Stimulated activated CD8-positive, alpha-beta memory T cell treated with anti-CD3 and anti-CD28 coated beads, Interleukin-2, amount 100 ng/mL, for 1 hour (primary cell): Measurements from ENCODE around the gene ADAM8.
"Not testable (repeated sequence)": the region's sequence is repeated elsewhere in the genome, so short reads cannot be mapped to it uniquely, and the experiment has no call there.

Source experiments
- DNase-seq, 2 donors: peaks; one replicate each; pipeline ENCODE4 v3.0.0-alpha.2; 2020; ENCODE audit warnings: low read depth in 2 of 2

ADAM8 gene

DNA sequence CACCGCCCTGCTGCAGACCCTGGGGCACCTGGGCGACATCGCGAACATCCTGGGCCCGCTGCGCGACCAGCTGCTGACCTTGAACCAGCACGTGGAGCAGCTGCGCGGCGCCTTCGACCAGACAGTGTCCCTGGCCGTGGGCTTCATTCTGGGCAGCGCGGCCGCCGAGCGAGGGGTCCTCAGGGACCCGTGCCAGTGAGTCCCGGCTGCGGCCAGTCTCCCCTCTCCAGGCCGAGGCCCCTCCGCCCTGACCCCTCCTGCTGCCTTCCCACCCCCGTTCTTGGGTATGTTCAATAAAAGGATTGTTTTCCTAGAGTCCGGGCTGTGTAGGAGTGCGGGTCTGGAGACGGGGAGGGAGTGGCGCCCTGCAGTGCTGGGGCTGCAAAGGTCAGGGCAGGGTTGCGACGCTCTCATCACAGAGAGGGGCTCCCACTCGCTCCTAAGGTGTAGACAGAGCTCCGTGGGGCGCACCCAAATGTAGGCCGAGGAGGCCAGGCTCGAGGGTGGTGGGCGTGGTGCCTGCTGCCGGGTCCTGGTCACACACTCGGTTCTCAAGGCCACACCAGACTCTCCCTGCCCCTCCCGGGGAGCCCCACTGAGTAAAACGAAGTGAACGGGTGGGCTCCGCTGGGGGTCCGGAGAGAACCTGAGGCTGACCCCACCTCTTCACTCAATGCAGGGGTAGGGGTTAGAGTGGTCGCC lies 45.3 kb downstream of the ADAM8 start:
- DNase-seq: no peak

DNA sequence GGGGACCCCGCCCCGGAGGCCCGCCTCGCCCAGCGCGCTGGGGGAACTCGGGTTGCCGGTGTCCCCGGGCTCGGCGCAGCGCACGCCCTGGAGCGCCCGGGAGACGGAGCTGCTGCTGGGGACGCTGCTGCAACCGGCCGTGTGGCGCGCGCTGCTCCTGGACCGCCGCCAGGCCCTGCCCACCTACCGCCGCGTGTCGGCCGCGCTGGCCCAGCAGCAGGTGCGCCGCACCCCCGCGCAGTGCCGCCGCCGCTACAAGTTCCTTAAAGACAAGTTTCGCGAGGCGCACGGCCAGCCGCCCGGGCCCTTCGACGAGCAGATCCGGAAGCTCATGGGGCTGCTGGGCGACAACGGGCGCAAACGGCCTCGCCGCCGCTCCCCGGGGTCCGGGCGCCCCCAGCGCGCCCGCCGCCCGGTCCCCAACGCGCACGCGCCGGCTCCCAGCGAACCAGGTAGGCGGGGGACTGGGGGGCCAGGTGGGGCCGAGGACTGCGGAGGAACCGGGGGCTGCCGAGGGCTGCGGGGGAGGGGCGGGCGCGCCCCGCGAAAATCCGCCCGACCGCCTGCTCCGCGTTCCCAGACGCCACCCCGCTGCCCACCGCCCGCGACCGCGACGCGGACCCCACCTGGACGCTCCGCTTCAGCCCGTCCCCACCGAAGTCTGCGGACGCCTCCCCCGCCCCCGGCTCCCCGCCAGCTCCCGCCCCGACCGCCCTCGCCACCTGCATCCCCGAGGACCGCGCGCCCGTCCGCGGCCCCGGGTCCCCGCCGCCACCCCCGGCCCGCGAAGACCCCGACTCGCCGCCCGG lies 46.1 kb downstream of the ADAM8 start:
- no peak for DNase-seq

DNA sequence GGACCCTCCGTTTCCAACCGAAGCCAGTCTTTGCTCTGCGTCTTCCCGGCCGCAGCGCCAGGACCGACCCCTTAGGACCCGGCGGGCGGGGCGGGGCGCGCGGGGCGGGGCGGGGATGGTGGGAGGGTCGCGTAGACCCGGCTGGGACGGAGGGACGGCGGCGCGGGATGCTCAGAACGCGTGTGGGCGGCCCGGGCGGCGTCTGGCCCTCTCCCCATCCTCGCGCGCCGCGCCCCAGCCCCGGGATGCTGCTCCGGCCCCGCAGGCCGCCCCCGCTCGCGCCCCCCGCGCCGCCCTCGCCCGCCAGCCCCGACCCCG lies 46.7 kb downstream of the ADAM8 start, which contains the start of gene UTF1:
Gene UTF1 (plus strand): TSS at position 174 of the 318 bp plus-strand sequence. CDS start 72 bp downstream, at position 246.
- no peak for DNase-seq

DNA sequence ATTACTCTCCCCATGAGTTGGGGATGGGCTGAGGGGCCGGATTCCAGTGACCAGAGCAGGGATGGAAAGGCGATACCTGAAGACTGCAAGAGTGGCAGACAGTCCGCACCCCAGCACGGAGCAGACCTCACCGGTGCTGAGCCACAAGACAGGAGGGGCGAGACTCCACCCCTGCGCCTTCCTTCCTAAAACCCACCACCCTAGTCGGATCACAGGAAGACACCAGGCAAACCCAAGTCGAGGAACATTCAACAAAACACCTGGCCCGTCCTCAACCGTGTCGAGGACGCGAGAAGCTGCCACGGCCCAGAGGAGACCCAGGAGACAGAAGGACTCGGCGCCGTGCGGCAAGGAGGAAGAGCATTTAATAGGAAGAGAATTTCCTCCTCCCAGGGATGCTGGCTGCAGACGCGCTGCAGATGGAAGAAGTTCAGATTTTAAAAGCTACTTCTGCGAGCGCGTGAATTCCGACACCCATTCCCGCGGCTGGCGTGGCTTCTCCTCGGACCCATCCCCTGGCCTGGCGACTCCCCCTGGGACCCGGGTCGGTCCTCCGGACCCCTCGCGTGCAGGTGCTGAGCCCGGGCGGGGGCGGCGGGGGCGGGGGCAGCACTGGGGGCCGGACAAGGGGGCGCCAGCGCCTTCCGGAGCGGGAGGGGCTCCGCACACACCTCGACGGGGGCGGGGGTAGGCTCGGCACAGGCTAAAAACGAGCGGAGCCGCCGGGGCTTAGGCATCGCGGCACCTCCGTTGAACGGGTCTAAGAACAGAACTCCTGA lies 47.2 kb downstream of the ADAM8 start:
- DNase-seq: no peak

- no peak for DNase-seq
These were observed 49.4 kb downstream of the ADAM8 start for GRCh38 chr10:133227256-133227655.

GRCh38 chr10:133226251-133226808 lies 50.3 kb downstream of the ADAM8 start:
- DNase-seq: no peak

DNA sequence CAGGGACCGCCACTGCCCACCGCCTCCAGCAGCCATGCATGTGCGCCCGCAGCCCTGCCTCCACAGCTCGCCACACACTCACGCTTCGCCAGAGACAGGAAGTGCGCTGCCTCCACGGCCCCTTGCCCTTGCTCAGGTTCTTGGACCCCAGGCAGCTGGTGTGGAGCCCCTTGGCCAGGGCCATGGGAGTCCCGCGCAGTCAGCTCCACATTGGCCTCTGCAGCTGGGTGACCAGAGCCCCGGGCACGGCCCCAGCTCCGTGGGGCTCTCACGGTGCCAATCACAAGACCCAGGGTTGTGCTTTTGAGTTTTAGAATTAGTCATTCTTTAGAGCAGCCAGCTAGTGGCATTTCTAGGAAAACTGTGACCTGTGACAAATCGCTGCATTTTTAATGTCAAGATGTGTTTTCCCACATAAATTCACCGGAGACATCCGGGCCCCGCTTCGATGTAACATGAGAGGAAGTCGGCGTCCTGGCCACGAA lies 50.9 kb downstream of the ADAM8 start:
- DNase-seq: no peak

DNA sequence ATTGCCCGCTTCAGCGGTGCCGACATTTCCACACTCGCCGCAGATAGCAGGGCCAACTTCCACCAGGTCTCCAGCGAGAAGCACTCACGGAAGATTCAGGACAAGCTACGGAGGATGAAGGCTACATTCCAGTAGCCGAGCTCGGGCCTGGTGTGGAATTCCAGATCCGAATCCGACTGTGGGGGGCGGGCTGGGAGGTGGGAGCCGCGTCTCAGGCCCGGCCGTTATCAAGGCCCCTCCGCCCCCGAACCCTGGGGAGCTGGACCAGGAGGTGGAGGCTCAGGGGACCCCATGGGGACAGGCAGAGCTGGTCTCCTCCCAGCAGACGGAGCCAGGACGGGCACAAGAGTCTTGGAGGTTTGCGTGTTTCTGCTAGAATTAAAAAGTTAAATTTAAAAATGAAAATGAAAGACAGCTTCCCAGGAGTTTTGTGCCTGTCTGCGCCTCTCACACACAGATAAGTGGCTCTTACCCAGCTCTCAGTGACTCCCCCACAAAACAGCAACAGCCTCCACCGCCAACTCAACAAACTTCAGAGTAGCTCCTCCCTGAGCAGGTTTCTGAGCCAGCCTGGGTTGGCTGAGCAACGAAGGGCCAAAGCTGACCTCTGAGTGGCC lies 51.8 kb downstream of the ADAM8 start:
- DNase-seq: no peak

GRCh38 chr10:133224076-133224475 lies 52.6 kb downstream of the ADAM8 start:
- no peak for DNase-seq

DNA sequence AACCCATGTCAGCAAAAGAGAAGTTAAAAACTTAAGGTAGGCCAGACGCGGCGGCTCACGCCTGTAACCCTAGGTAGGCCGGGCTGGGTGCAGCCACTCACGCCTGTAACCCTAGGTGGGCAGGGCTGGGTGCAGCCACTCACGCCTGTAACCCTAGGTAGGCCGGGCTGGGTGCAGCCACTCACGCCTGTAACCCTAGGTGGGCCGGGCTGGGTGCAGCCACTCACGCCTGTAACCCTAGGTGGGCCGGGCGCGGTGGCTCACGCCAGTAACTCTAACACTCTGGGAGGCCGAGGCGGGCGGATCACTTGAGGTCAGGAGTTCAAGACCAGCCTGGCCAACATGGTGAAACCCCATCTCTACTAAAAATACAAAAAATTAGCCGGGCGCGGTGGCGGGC lies 54.9 kb downstream of the ADAM8 start:
- DNase-seq: not testable (repeated sequence)

DNA sequence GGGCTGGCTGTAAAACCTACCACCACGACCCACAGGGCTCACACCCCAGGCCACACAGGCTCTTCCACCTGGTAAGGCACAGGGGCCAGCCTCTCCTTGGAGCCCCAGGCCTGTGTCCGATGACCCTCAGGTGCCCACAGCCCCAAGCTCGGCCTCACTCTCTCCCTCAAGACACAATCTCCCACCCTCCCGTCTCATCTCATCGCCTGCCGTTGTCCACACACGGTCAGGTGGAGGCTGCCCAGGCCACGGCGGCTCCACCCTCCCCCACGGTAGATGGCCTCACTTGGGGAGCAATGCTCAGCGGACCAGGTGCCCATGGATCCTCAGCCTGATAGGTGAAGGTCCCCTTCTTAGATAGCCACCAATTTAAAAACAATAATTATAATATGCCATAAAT lies 55.3 kb downstream of the ADAM8 start:
- DNase-seq: no peak

DNA sequence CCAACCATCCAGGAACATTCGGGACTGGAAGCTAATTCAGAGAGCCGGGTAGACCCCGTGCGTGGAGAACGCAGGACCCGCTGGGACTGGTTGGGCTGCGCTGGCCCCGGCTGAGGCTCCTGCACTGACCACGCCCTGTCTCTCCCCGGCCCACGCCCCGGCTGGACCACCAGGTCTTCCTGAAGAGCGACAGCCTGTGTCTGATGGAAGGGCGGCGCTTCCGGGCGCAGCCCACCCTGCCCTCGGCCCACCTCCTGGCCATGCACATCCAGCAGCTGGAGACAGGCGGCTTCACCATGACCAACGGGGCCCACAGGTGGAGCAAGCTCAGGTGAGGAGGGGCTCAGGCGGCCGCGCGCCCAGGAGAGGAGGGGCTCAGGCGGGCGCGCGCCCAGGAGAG lies 56.9 kb downstream of the ADAM8 start:
- no peak for DNase-seq

DNA sequence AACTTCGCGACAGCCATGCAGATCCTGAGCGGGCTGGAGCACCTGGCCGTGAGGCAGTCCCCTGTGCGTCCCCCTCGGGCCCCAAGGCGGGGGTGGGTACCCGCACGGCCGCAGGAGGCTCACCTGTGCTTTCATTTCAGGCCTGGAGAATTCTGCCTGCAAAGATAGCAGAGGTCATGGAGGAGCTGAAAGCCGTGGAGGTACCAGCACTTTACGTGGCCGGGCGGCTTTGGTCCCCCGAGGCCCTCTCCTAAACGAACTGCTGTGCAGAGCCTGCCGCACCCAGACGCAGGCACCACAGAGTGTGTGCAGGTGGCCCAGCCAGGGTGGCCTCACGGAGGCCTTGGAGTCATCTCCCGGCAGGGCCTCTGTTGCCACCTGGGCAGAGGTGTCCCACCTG lies 57.8 kb downstream of the ADAM8 start:
- DNase-seq: no peak

GRCh38 chr10:133217800-133218589 lies 58.7 kb downstream of the ADAM8 start:
- no peak for DNase-seq

DNA sequence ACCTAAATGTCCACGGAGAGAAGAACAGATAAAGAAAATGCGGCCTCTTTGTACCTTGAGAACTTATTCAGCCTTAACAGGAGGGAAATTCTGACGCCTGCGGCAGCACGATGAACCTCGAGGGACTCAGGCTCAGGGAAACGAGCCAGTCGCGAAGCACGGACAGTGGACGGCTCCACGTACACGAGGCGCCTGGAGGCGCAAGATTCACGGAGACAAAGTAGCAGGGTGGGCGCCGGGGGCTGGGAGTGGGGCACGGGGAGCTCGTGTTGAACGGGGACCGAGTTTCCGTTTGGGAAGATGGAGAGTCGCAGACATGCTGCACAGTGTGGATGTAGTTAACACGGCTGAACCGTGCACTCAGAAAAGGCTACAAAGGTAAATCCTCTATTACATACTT lies 59.9 kb downstream of the ADAM8 start:
- no peak for DNase-seq

DNA sequence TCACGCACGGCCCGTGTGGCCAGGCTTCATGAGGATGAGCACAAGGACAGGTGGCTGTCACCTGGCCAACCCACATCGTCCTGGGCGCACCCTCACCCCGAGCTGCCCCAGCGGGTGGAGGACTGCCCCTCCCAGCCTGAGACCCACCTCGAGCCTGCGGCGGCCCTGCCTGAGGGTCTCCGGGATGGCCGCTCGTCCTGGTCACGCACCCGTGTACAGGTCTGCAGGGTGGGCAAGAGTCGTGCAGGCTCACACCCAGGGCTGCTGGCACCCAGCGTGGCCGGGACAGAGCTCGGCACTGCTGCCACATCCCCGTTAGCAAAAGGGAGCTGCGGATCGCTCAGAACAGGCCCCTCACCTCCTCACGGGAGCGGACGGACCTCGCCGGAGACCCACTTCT lies 61.1 kb downstream of the ADAM8 start:
- no peak for DNase-seq

DNA sequence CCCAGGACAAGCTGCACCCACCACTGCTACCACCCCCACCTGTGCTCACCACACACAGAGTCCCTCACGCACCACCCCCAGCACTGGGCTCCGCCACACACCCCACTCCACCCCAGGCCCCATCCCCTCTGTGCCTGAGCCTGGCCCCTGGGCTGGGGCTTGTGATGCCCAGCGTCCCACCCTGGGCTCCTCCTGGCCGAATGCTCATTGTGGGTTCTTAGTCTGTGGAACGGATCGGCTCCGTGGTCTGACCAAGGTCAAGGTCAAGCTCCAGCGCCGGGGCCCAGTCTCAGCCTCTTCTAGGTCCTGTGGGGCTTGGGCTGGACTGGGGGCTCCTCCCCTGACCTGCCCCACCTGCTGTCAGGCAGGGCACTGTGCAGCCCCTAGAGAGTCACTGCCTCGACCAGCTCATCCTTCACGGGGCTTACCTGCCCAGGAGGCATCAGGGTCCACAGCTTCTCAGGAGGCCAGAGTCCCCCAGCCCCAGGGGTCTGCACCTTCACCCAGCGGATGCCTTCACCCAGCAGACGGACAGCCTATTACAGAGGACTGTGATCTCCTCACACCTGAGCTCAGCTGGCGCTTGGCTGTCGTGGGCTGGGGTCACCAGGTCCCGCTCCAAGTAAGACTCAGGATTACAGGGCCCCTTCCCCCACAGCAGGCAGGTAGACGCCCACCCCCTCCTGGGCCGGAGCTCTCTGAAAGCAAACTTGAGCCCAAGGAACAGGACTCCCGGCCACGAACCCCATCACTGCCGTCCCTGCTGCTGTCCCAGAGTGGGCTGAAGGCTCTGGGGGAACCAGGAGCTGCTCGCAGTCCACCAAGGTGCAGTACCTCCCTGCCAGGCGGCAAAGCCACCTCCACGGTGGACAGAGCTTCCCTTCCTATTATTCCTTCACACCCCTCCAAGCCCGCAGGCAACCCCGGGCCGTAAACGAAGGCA lies 61.9 kb downstream of the ADAM8 start:
- DNase-seq: no peak

GRCh38 chr10:133213641-133214467 lies 62.8 kb downstream of the ADAM8 start:
- DNase-seq: no peak
